Measurements from ENCODE around the gene NRDC. TPM values are rescaled to one million over a fixed set of nuclear protein-coding genes. Genes with fewer than 3 reads are reported as not detected.

Gene NRDC
- total RNA-seq, 1 experiment from 2014 or later, result 147 TPM

GRCh38 chr1:51859735-51860134, 18.8 kb downstream of the NRDC start:
- H4K91ac ChIP-seq (ENCODE audit: insufficient read length, low read depth, low read length), result no peak overlapping the region
- H3K14ac ChIP-seq (ENCODE audit: insufficient read depth, low read length), result no peak overlapping the region
- peaks cover 11% of the 10 kb centered on the region for H3K79me1 ChIP-seq (ENCODE audit: insufficient read depth, low read depth, low read length, poor library complexity, severe bottlenecking)
- TF ChIP-seq, protein P1, sequence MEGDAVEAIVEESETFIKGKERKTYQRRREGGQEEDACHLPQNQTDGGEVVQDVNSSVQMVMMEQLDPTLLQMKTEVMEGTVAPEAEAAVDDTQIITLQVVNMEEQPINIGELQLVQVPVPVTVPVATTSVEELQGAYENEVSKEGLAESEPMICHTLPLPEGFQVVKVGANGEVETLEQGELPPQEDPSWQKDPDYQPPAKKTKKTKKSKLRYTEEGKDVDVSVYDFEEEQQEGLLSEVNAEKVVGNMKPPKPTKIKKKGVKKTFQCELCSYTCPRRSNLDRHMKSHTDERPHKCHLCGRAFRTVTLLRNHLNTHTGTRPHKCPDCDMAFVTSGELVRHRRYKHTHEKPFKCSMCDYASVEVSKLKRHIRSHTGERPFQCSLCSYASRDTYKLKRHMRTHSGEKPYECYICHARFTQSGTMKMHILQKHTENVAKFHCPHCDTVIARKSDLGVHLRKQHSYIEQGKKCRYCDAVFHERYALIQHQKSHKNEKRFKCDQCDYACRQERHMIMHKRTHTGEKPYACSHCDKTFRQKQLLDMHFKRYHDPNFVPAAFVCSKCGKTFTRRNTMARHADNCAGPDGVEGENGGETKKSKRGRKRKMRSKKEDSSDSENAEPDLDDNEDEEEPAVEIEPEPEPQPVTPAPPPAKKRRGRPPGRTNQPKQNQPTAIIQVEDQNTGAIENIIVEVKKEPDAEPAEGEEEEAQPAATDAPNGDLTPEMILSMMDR (conservative IDR thresholded peaks at IDR 0.05), result no peak
- no peak overlapping the region for H3K4ac ChIP-seq (ENCODE audit: low read depth, low read length)
- no peaks in the 10 kb centered on the region for H4K20me1 ChIP-seq (ENCODE audit: control insufficient read depth, insufficient read depth, insufficient read length)
- Mint-ChIP-seq H3K9me3 (no peaks in the 10 kb centered on the region), H3K4me3 (no peak overlapping the region), H3K4me1 (peaks cover 30% of the 10 kb centered on the region in 2 experiments), H3K36me3 (ENCODE audit: insufficient read depth in 1 of 3, low read depth in 3 of 3) (peaks cover 4 to 5% (median 4%) of the 10 kb centered on the region in 3 experiments; a peak in 6 of 7 replicates), H3K27ac (no peak overlapping the region; a peak in 1 of 7 replicates), H3K27me3 (ENCODE audit: low read depth) (no peaks in the 10 kb centered on the region)
- DNase-seq, result no peak
- no peak overlapping the region for H2BK5ac ChIP-seq (ENCODE audit: insufficient read length, low read length)
- H3K18ac ChIP-seq (ENCODE audit: insufficient read length, low read depth, low read length), result no peak overlapping the region
- no peak overlapping the region for H2BK12ac ChIP-seq (ENCODE audit: insufficient read length, low read depth, low read length)
- H4K8ac ChIP-seq (replicated peaks; ENCODE audit: insufficient read length, low read depth, low read length), result no peak overlapping the region
- no peak overlapping the region for H2BK15ac ChIP-seq (ENCODE audit: low read depth, low read length)
- no peak overlapping the region for H2AFZ ChIP-seq (ENCODE audit: low read length)
- no peak overlapping the region for H3T11ph ChIP-seq (ENCODE audit: low read length)
- no peaks in the 10 kb centered on the region for H3K9me3 ChIP-seq (ENCODE audit: control insufficient read depth, low read depth, low read length)
- no peak overlapping the region for H3K4me2 ChIP-seq (ENCODE audit: insufficient read depth, insufficient read length, low read length)
- H2BK120ac ChIP-seq (ENCODE audit: low read depth, low read length, poor library complexity, severe bottlenecking), result no peak overlapping the region
- H2AK5ac ChIP-seq (ENCODE audit: insufficient read length, low read length), result no peak overlapping the region
- H3K23me2 ChIP-seq (ENCODE audit: insufficient read length, low read depth, low read length, poor library complexity, severe bottlenecking), result no peaks in the 10 kb centered on the region
- peaks cover 8% of the 10 kb centered on the region; the same call in 1 of the 2 replicates for H3K4me1 ChIP-seq (ENCODE audit: insufficient read depth, low read length)
- H3K27ac ChIP-seq (ENCODE audit: insufficient read length, low read depth, low read length), result no peak overlapping the region
- no CpG with 5 or more reads among the region's 2 CpGs for WGBS (ENCODE audit: extremely low coverage, insufficient read length, low lambda C conversion rate)
- H3K23ac ChIP-seq (ENCODE audit: insufficient read length, low read depth, low read length), result no peak overlapping the region
- no peak overlapping the region for H3K9ac ChIP-seq (ENCODE audit: extremely low read depth, insufficient read length, low read length)
- H3K27me3 ChIP-seq (ENCODE audit: insufficient read depth, low read length), result no peaks in the 10 kb centered on the region
- H3K79me2 ChIP-seq (ENCODE audit: insufficient read depth, low read length), result peaks cover 6% of the 10 kb centered on the region; the same call in 1 of the 2 replicates
- H4K5ac ChIP-seq (ENCODE audit: insufficient read length, low read depth, low read length), result no peak overlapping the region
- H3K56ac ChIP-seq (ENCODE audit: insufficient read length, low read depth, low read length), result no peak overlapping the region
- no peak overlapping the region for H2BK20ac ChIP-seq (ENCODE audit: low read depth, low read length, poor library complexity, severe bottlenecking)

Measured in H9 (cell line).